ENCODE data around the gene RPL27. TPM values are rescaled to one million over a fixed set of nuclear protein-coding genes. Genes with fewer than 3 reads are reported as not detected.
A peak's percentile ranks its signal among the peaks of the same experiment; 100 is the strongest.

RPL27 gene
- total and polyA plus RNA-seq, 4 donors: 188 to 928 (median 442) TPM

GRCh38 chr17:43040655-43041054, 42.4 kb downstream of the RPL27 start (continued):
- no peak for TF ChIP-seq CTCF (IDR thresholded peaks at IDR 0.05; ENCODE audit: low read depth, low read length, missing input control)
- TF ChIP-seq FOXA1 (IDR thresholded peaks at IDR 0.05): peak; percentile 83
- peak; percentile 92 for TF ChIP-seq FOXA2 (IDR thresholded peaks at IDR 0.05)
- TF ChIP-seq TAF1 (conservative IDR thresholded peaks at IDR 0.05): peak; percentile 21
- peak; percentile 43 for TF ChIP-seq ATF3 (IDR thresholded peaks at IDR 0.05)
- TF ChIP-seq ZBTB33 (IDR thresholded peaks at IDR 0.05): peak; percentile 65

- TF ChIP-seq FOXA2 (IDR thresholded peaks at IDR 0.05): no peak
- no peak for TF ChIP-seq TAF1 (conservative IDR thresholded peaks at IDR 0.05)
- no peak for TF ChIP-seq GABPA (IDR thresholded peaks at IDR 0.05 in 1 of 2, conservative IDR thresholded peaks at IDR 0.05 in 1 of 2)
- TF ChIP-seq YY1 (IDR thresholded peaks at IDR 0.05): no peak
- no peak for TF ChIP-seq ZBTB33 (IDR thresholded peaks at IDR 0.05)
- no peak for TF ChIP-seq CTCF (IDR thresholded peaks at IDR 0.05; ENCODE audit: low read depth, low read length, missing input control)
- TF ChIP-seq EGR1 (IDR thresholded peaks at IDR 0.05; ENCODE audit: low read depth in 2 of 2): no peak
- TF ChIP-seq NR2F2 (IDR thresholded peaks at IDR 0.05): no peak
- no peak for TF ChIP-seq HNF4A (conservative IDR thresholded peaks at IDR 0.05)
- TF ChIP-seq RAD21 (IDR thresholded peaks at IDR 0.05): no peak
- no peak for TF ChIP-seq RXRA (IDR thresholded peaks at IDR 0.05)
- no peak for TF ChIP-seq MAX (IDR thresholded peaks at IDR 0.05)
- TF ChIP-seq REST (IDR thresholded peaks at IDR 0.05): no peak
- TF ChIP-seq ATF3 (IDR thresholded peaks at IDR 0.05): no peak
- no peak for TF ChIP-seq SP1 (IDR thresholded peaks at IDR 0.05)
- TF ChIP-seq FOXA1 (IDR thresholded peaks at IDR 0.05): no peak
- no peak for TF ChIP-seq JUND (IDR thresholded peaks at IDR 0.05)
- TF ChIP-seq HNF4G (IDR thresholded peaks at IDR 0.05): no peak
- WGBS: 85% methylated on average over 5 of the region's 5 CpGs
Observed at GRCh38 chr17:43042025-43042628, 43.9 kb downstream of the RPL27 start.

More at GRCh38 chr17:43042025-43042628, 43.9 kb downstream of the RPL27 start:
- no peak for DNase-seq (ENCODE audit: low spot score)
- Histone ChIP-seq H3K27ac (ENCODE audit: low read depth in 1 of 2, low read length in 2 of 2) (no peak overlapping the region), H3K27me3 (ENCODE audit: control insufficient read depth in 4 of 4, insufficient read depth in 4 of 4, low read length in 3 of 4) (no peaks in the 10 kb centered on the region), H3K36me3 (ENCODE audit: control insufficient read depth in 4 of 4, insufficient read depth in 3 of 4, low read depth in 1 of 4, low read length in 3 of 4) (no peaks in the 10 kb centered on the region), H3K4me1 (ENCODE audit: control insufficient read depth in 4 of 4, insufficient read depth in 4 of 4, low read length in 3 of 4) (peaks cover 5 to 32% (median 28%) of the 10 kb centered on the region in 4 donors), H3K4me3 (ENCODE audit: low read depth in 1 of 3, low read length in 3 of 3) (no peak overlapping the region), H3K9me3 (ENCODE audit: control insufficient read depth in 4 of 4, low read length in 3 of 4) (no peaks in the 10 kb centered on the region), H3K9ac (ENCODE audit: low read depth in 1 of 2, low read length in 2 of 2) (no peak overlapping the region)
